Activated CD8-positive, alpha-beta T cell treated with anti-CD3 and anti-CD28 coated beads, Interleukin-2, amount 10 ng/mL, durations not matched to agents 7 days and 5 days (primary cell): ENCODE results near the gene HEYL. TPM values are rescaled to one million over a fixed set of nuclear protein-coding genes. Genes with fewer than 3 reads are reported as not detected.
A peak's percentile ranks its signal among the peaks of the same experiment; 100 is the strongest.

Experiments
- ATAC-seq: fragments of 150-1000 bp; cut with Tn5 transposase; one replicate; pipeline ENCODE4 v1.10.0; 2021; ENCODE audit warnings: moderate library complexity
- CTCF ChIA-PET: fragments of 350-600 bp; sonication (Branson Sonifier 250); formaldehyde crosslinking; loops from one replicate; lab custom pipeline; 2021; ENCODE audit warnings: antibody characterized with exemption; lab: Charles Lee
- POLR2A ChIA-PET: fragments of 350-600 bp; sonication (Branson Sonifier 250); formaldehyde crosslinking; loops from one replicate; lab custom pipeline; 2021; ENCODE audit warnings: antibody characterized with exemption; lab: Charles Lee
- DNase-seq: peaks from one replicate; pipeline ENCODE4 v3.0.0-alpha.2; 2020
- H3K27ac Mint-ChIP-seq: one replicate; pipeline ENCODE4 v1.8.0; 2021; ENCODE audit warnings: mild to moderate bottlenecking, mixed read lengths
- H3K27me3 Mint-ChIP-seq: one replicate; pipeline ENCODE4 v1.8.0; 2021; ENCODE audit warnings: low read depth, mixed read lengths
- H3K36me3 Mint-ChIP-seq: one replicate; pipeline ENCODE4 v1.8.0; 2021; ENCODE audit warnings: low read depth, mixed read lengths
- H3K4me1 Mint-ChIP-seq: one replicate; pipeline ENCODE4 v1.8.0; 2021; ENCODE audit warnings: low read depth, mixed read lengths
- H3K4me3 Mint-ChIP-seq: one replicate; pipeline ENCODE4 v1.8.0; 2021; ENCODE audit warnings: mild to moderate bottlenecking, mixed read lengths
- H3K9me3 Mint-ChIP-seq: one replicate; pipeline ENCODE4 v1.8.0; 2022; ENCODE audit warnings: mixed read lengths; ENCODE audit not compliant: insufficient read depth
- total RNA-seq, 2 experiments: library from RNA; stranded (reverse); gene quantifications; one replicate each; pipeline ENCODE4 v1.2.3, GENCODE V29; 2021

The HEYL gene
- total RNA-seq = not detected

GRCh38 chr1:39639305-39640130, at the start of gene HEYL:
Gene HEYL (minus strand): TSS chr1:39639643. CDS start chr1:39639625, 18 bp downstream.
- Mint-ChIP-seq H3K27me3 (peaks cover 46% of the 10 kb centered on the region), H3K4me3 (peak within 1 kb of the TSS; percentile 26), H3K27ac (no peak within 1 kb of the TSS), H3K4me1 (peaks cover 2% of the 10 kb centered on the region), H3K36me3 (no peaks in the 10 kb centered on the region), H3K9me3 (no peaks in the 10 kb centered on the region)
- ATAC-seq = peak; percentile 95
- POLR2A ChIA-PET = no interaction called here
- CTCF ChIA-PET = interaction anchor here (1.2 kb wide), 2 partner anchors 9 to 14 kb away, joined by 3 read pairs; no protein-coding TSS in a partner anchor
- DNase-seq = peak; percentile 63

GRCh38 chr1:39689214-39689613, 49.8 kb upstream of the HEYL start:
- Mint-ChIP-seq H3K4me3 (no peak overlapping the region), H3K27me3 (peaks cover 53% of the 10 kb centered on the region), H3K9me3 (no peaks in the 10 kb centered on the region), H3K4me1 (peaks cover 26% of the 10 kb centered on the region), H3K27ac (no peak overlapping the region), H3K36me3 (no peaks in the 10 kb centered on the region)
- no peak for ATAC-seq
- POLR2A ChIA-PET = no interaction called here
- CTCF ChIA-PET = interaction anchor here (1.2 kb wide), 1 partner anchor 31 kb away, joined by 4 read pairs; no protein-coding TSS in a partner anchor
- DNase-seq = no peak

- Mint-ChIP-seq H3K4me3 (no peak overlapping the region), H3K27me3 (peaks cover 51% of the 10 kb centered on the region), H3K4me1 (peaks cover 26% of the 10 kb centered on the region), H3K9me3 (no peaks in the 10 kb centered on the region), H3K27ac (no peak overlapping the region), H3K36me3 (no peaks in the 10 kb centered on the region)
- DNase-seq (no peak), ATAC-seq (no peak)
- POLR2A ChIA-PET = interaction anchor here (0.9 kb wide), 1 partner anchor 17 kb away, joined by 3 read pairs; the partner anchor contains the start of gene NT5C1A
- CTCF ChIA-PET = interaction anchor here (1.2 to 1.3 kb wide), 3 partner anchors 16 to 82 kb away, joined by 3 to 4 read pairs (median 4); no protein-coding TSS in a partner anchor
These were observed 49.3 kb upstream of the HEYL start for GRCh38 chr1:39688706-39689105.

GRCh38 chr1:39687243-39687642, 47.8 kb upstream of the HEYL start:
- no peaks in the 10 kb centered on the region for H3K9me3 Mint-ChIP-seq
- ChIA-PET POLR2A (no interaction called here), CTCF (interaction anchor here (1.2 kb wide), 1 partner anchor 81 kb away, joined by 4 read pairs; no protein-coding TSS in a partner anchor)
- H3K27me3 Mint-ChIP-seq = peaks cover 47% of the 10 kb centered on the region
- H3K4me3 Mint-ChIP-seq = no peak overlapping the region
- H3K27ac Mint-ChIP-seq = no peak overlapping the region
- no peaks in the 10 kb centered on the region for H3K36me3 Mint-ChIP-seq
- peaks cover 20% of the 10 kb centered on the region for H3K4me1 Mint-ChIP-seq
- no peak for ATAC-seq
- no peak for DNase-seq

GRCh38 chr1:39685071-39685470, 45.6 kb upstream of the HEYL start:
- ChIA-PET POLR2A (interaction anchor here (0.6 kb wide), 1 partner anchor 143 kb away, joined by 3 read pairs; no protein-coding TSS in a partner anchor), CTCF (interaction anchor here (2.0 to 2.8 kb wide), 2 partner anchors 12 to 27 kb away, joined by 7 to 9 read pairs; no protein-coding TSS in a partner anchor)
- ATAC-seq (no peak), DNase-seq (no peak)
- Mint-ChIP-seq H3K9me3 (no peaks in the 10 kb centered on the region), H3K4me3 (no peak overlapping the region), H3K27ac (no peak overlapping the region), H3K27me3 (peaks cover 37% of the 10 kb centered on the region), H3K4me1 (peaks cover 15% of the 10 kb centered on the region), H3K36me3 (no peaks in the 10 kb centered on the region)

- H3K9me3 Mint-ChIP-seq = no peaks in the 10 kb centered on the region
- no peak overlapping the region for H3K4me3 Mint-ChIP-seq
- H3K27me3 Mint-ChIP-seq = peaks cover 31% of the 10 kb centered on the region
- no peak overlapping the region for H3K27ac Mint-ChIP-seq
- POLR2A ChIA-PET = no interaction called here
- ATAC-seq (no peak), DNase-seq (no peak)
- no peaks in the 10 kb centered on the region for H3K36me3 Mint-ChIP-seq
- H3K4me1 Mint-ChIP-seq = peaks cover 12% of the 10 kb centered on the region
- CTCF ChIA-PET = interaction anchor here (2.0 to 2.8 kb wide), 2 partner anchors 12 to 26 kb away, joined by 7 to 9 read pairs; no protein-coding TSS in a partner anchor
These were observed 44.8 kb upstream of the HEYL start for GRCh38 chr1:39684313-39684664.

- Mint-ChIP-seq H3K27ac (no peak overlapping the region), H3K27me3 (peaks cover 30% of the 10 kb centered on the region), H3K9me3 (no peaks in the 10 kb centered on the region), H3K4me3 (no peak overlapping the region), H3K4me1 (peaks cover 12% of the 10 kb centered on the region), H3K36me3 (no peaks in the 10 kb centered on the region)
- peak; percentile 45 for DNase-seq
- ChIA-PET POLR2A (no interaction called here), CTCF (interaction anchor here (2.0 to 2.8 kb wide), 2 partner anchors 11 to 26 kb away, joined by 7 to 9 read pairs; no protein-coding TSS in a partner anchor)
- ATAC-seq = peak; percentile 11
These were observed 44.3 kb upstream of the HEYL start for GRCh38 chr1:39683591-39684312.

- H3K4me1 Mint-ChIP-seq = peaks cover 12% of the 10 kb centered on the region
- no peaks in the 10 kb centered on the region for H3K9me3 Mint-ChIP-seq
- peaks cover 20% of the 10 kb centered on the region for H3K27me3 Mint-ChIP-seq
- no peak for DNase-seq
- no peak for ATAC-seq
- ChIA-PET POLR2A (interaction anchor here (0.7 to 1.1 kb wide), 2 partner anchors 9 kb away, joined by 3 to 5 read pairs; partner anchors contain the start of gene HPCAL4), CTCF (interaction anchor here (1.4 to 3.5 kb wide), 4 partner anchors 11 to 76 kb away, joined by 5 to 34 read pairs (median 14); partner anchors contain the start of gene NT5C1A)
- no peak overlapping the region for H3K27ac Mint-ChIP-seq
- no peak overlapping the region for H3K4me3 Mint-ChIP-seq
- no peaks in the 10 kb centered on the region for H3K36me3 Mint-ChIP-seq
These were observed 42.6 kb upstream of the HEYL start for GRCh38 chr1:39681999-39682398.

- ChIA-PET POLR2A (interaction anchor here (0.7 kb wide), 1 partner anchor 10 kb away, joined by 5 read pairs; the partner anchor contains the start of gene HPCAL4), CTCF (interaction anchor here (1.1 to 3.5 kb wide), 6 partner anchors 10 to 75 kb away, joined by 3 to 34 read pairs (median 6); partner anchors contain the start of gene NT5C1A)
- no peak overlapping the region for H3K27ac Mint-ChIP-seq
- H3K4me3 Mint-ChIP-seq = no peak overlapping the region
- no peaks in the 10 kb centered on the region for H3K9me3 Mint-ChIP-seq
- DNase-seq = no peak
- ATAC-seq = no peak
- peaks cover 12% of the 10 kb centered on the region for H3K4me1 Mint-ChIP-seq
- H3K27me3 Mint-ChIP-seq = peaks cover 17% of the 10 kb centered on the region
- no peaks in the 10 kb centered on the region for H3K36me3 Mint-ChIP-seq
These were observed 41.9 kb upstream of the HEYL start for GRCh38 chr1:39681294-39681693.

GRCh38 chr1:39680751-39681150, 41.3 kb upstream of the HEYL start:
- ATAC-seq = no peak
- CTCF ChIA-PET = interaction anchor here (1.1 to 3.5 kb wide), 7 partner anchors 9 to 75 kb away, joined by 3 to 34 read pairs (median 5); partner anchors contain the start of gene NT5C1A

GRCh38 chr1:39679821-39680220, 40.4 kb upstream of the HEYL start:
- H3K27me3 Mint-ChIP-seq = peaks cover 18% of the 10 kb centered on the region
- no peak overlapping the region for H3K4me3 Mint-ChIP-seq
- no peak overlapping the region for H3K27ac Mint-ChIP-seq
- no peaks in the 10 kb centered on the region for H3K9me3 Mint-ChIP-seq
- POLR2A ChIA-PET = no interaction called here
- peaks cover 12% of the 10 kb centered on the region for H3K4me1 Mint-ChIP-seq
- no peak for ATAC-seq
- no peaks in the 10 kb centered on the region for H3K36me3 Mint-ChIP-seq
- CTCF ChIA-PET = interaction anchor here (0.9 to 3.5 kb wide), 4 partner anchors 8 to 74 kb away, joined by 3 to 34 read pairs (median 14); partner anchors contain the start of gene NT5C1A
- no peak for DNase-seq

More at GRCh38 chr1:39680751-39681150, 41.3 kb upstream of the HEYL start:
- Mint-ChIP-seq H3K9me3 (no peaks in the 10 kb centered on the region), H3K27ac (no peak overlapping the region), H3K4me1 (peaks cover 12% of the 10 kb centered on the region), H3K27me3 (peaks cover 16% of the 10 kb centered on the region), H3K36me3 (no peaks in the 10 kb centered on the region), H3K4me3 (no peak overlapping the region)
- DNase-seq = no peak
- POLR2A ChIA-PET = no interaction called here
